Liver (tissue), 9 donors: ENCODE measurements around the gene SGSH. TPM values are rescaled to one million over a fixed set of nuclear protein-coding genes. Genes with fewer than 3 reads are reported as not detected.

Experiments used
- DNase-seq: peaks from one replicate; pipeline ENCODE4 v3.0.0-alpha.2; 2017; ENCODE audit warnings: low spot score
- H3K27ac ChIP-seq, 2 donors: one replicate each; pipeline ENCODE4 v1.7.0; 2013; ENCODE audit warnings: inconsistent platforms in 2 of 2, low read length in 2 of 2, control low read depth in 1 of 2, low read depth in 1 of 2, mild to moderate bottlenecking in 1 of 2
- H3K27me3 ChIP-seq, 4 donors: one replicate each; pipeline versions ENCODE4 v1.6.1 to v1.7.0; 2013; ENCODE audit warnings: low read length in 3 of 4, inconsistent platforms in 1 of 4, mild to moderate bottlenecking in 1 of 4, moderate library complexity in 1 of 4; ENCODE audit not compliant: control insufficient read depth in 4 of 4, insufficient read depth in 4 of 4
- H3K36me3 ChIP-seq, 4 donors: one replicate each; pipeline versions ENCODE4 v1.6.1 to v1.7.0; 2013; ENCODE audit warnings: low read length in 3 of 4, mild to moderate bottlenecking in 3 of 4, low read depth in 1 of 4, moderate library complexity in 1 of 4; ENCODE audit not compliant: control insufficient read depth in 4 of 4, insufficient read depth in 3 of 4
- H3K4me1 ChIP-seq, 4 donors: one replicate each; pipeline versions ENCODE4 v1.6.1 to v1.7.0; 2013; ENCODE audit warnings: low read length in 3 of 4, mild to moderate bottlenecking in 3 of 4, moderate library complexity in 1 of 4; ENCODE audit not compliant: control insufficient read depth in 4 of 4, insufficient read depth in 4 of 4
- H3K4me3 ChIP-seq, 3 donors: one replicate each; pipeline versions ENCODE4 v1.6.1 to v1.7.0; 2013; ENCODE audit warnings: low read length in 3 of 3, control low read depth in 1 of 3, low read depth in 1 of 3, mild to moderate bottlenecking in 1 of 3
- H3K9ac ChIP-seq, 2 donors: one replicate each; pipeline ENCODE4 v1.7.0; 2013; ENCODE audit warnings: low read length in 2 of 2, mild to moderate bottlenecking in 2 of 2, moderate library complexity in 2 of 2, control low read depth in 1 of 2, low read depth in 1 of 2
- H3K9me3 ChIP-seq, 4 donors: one replicate each; pipeline versions ENCODE4 v1.6.1 to v1.7.0; 2013; ENCODE audit warnings: low read length in 3 of 4; ENCODE audit not compliant: control insufficient read depth in 4 of 4
- ATF3 ChIP-seq: IDR thresholded peaks from 2 replicates; pipeline ENCODE4 v1.6.1; 2016; ENCODE audit warnings: antibody characterized with exemption
- CTCF ChIP-seq: fragments of 150-350 bp; IDR thresholded peaks from 2 replicates; pipeline ENCODE4 v1.5.1; 2017; ENCODE audit warnings: improper control_type of control experiment, low read depth, low read length; ENCODE audit not compliant: missing input control
- EGR1 ChIP-seq, 2 donors: IDR thresholded peaks; 2 replicates each; pipeline ENCODE4 v1.6.1; 2016 to 2018; ENCODE audit warnings: antibody characterized with exemption in 2 of 2, low read depth in 2 of 2
- FOXA1 ChIP-seq: IDR thresholded peaks from 2 replicates; pipeline ENCODE4 v1.6.1; 2016; ENCODE audit warnings: antibody characterized with exemption
- FOXA2 ChIP-seq: IDR thresholded peaks from 2 replicates; pipeline ENCODE4 v1.6.1; 2016; ENCODE audit warnings: antibody characterized with exemption
- GABPA ChIP-seq, 2 donors: IDR thresholded peaks in 1 of 2; conservative IDR thresholded peaks in 1 of 2; 2 replicates each; pipeline ENCODE4 v1.6.1; 2016; ENCODE audit warnings: antibody characterized with exemption in 2 of 2, mild to moderate bottlenecking in 1 of 2, moderate library complexity in 1 of 2
- HNF4A ChIP-seq, 2 donors: conservative IDR thresholded peaks; 2 replicates each; pipeline ENCODE4 v1.6.1; 2016; ENCODE audit warnings: antibody characterized with exemption in 2 of 2, mild to moderate bottlenecking in 2 of 2
- HNF4G ChIP-seq: IDR thresholded peaks from 2 replicates; pipeline ENCODE4 v1.6.1; 2016; ENCODE audit warnings: antibody characterized with exemption
- MAX ChIP-seq: IDR thresholded peaks from 2 replicates; pipeline ENCODE4 v1.6.1; 2016; ENCODE audit warnings: antibody characterized with exemption
- NR2F2 ChIP-seq: IDR thresholded peaks from 2 replicates; pipeline ENCODE4 v1.6.1; 2016; ENCODE audit warnings: antibody characterized with exemption
- RAD21 ChIP-seq, 2 donors: IDR thresholded peaks; 2 replicates each; pipeline ENCODE4 v1.6.1; 2016; ENCODE audit warnings: antibody characterized with exemption in 2 of 2, mild to moderate bottlenecking in 2 of 2
- REST ChIP-seq: IDR thresholded peaks from 2 replicates; pipeline ENCODE4 v1.6.1; 2016; ENCODE audit warnings: antibody characterized with exemption, mild to moderate bottlenecking
- RXRA ChIP-seq, 2 donors: IDR thresholded peaks; 2 replicates each; pipeline ENCODE4 v1.6.1; 2017 to 2018; ENCODE audit warnings: antibody characterized with exemption in 2 of 2, mild to moderate bottlenecking in 1 of 2
- SP1 ChIP-seq: IDR thresholded peaks from 2 replicates; pipeline ENCODE4 v1.6.1; 2018; ENCODE audit warnings: antibody characterized with exemption, mild to moderate bottlenecking
- TAF1 ChIP-seq: conservative IDR thresholded peaks from 2 replicates; pipeline ENCODE4 v1.6.1; 2016; ENCODE audit warnings: antibody characterized with exemption, mild to moderate bottlenecking
- YY1 ChIP-seq: IDR thresholded peaks from 2 replicates; pipeline ENCODE4 v1.6.1; 2016; ENCODE audit warnings: antibody characterized with exemption, mild to moderate bottlenecking
- ZBTB33 ChIP-seq: IDR thresholded peaks from 2 replicates; pipeline ENCODE4 v1.6.1; 2016; ENCODE audit warnings: antibody characterized with exemption
- WGBS: extraction: QIAGEN DNeasy Blood & Tissue Kit; methylation state at CpG from one replicate; pipeline ENCODE4 v1.1.7; 2013; 5-methylcytosine and 5-hydroxymethylcytosine counted together
- polyA plus RNA-seq, 2 donors: library from polyadenylated mRNA; stranded (reverse) in 1 of 2; unstranded in 1 of 2; fragments of 200-250 nt in 1 of 2; fragments of >200 nt in 1 of 2; fragmentation: Nextera tagmentation in 1 of 2; extraction: Ambion mirVana in 1 of 2; gene quantifications; one replicate each; pipeline versions ENCODE4 v1.2.1 to v1.2.3, GENCODE V29; 2013 to 2015
- total RNA-seq, 2 donors: library from RNA; depleted of rRNA; stranded (reverse); fragments of >200 nt; gene quantifications; one replicate each; pipeline ENCODE4 v1.2.3, GENCODE V29; 2014
- donor health status: healthy.
- donor health status: healthy.
- donor health status: healthy.
- donor health status: healthy.
- donor health status: healthy.

SGSH gene
- total and polyA plus RNA-seq, 4 donors, result 5.8 to 19.8 (median 12.9) TPM

- H3K9me3 ChIP-seq, result peaks cover 0 to 7% (median 2%) of the 10 kb centered on the region in 4 donors
- peaks cover 0 to 8% (median 6%) of the 10 kb centered on the region in 4 donors for H3K36me3 ChIP-seq
- H3K27me3 ChIP-seq, result no peaks in the 10 kb centered on the region
- WGBS, result 95% methylated on average over 14 of the region's 14 CpGs
- no peak overlapping the region for H3K27ac ChIP-seq
- no peak overlapping the region for H3K9ac ChIP-seq
- H3K4me1 ChIP-seq, result no peaks in the 10 kb centered on the region
- no peak for DNase-seq
- no peak for TF ChIP-seq HNF4A (conservative IDR thresholded peaks at IDR 0.05)
- no peak for TF ChIP-seq REST
- no peak for TF ChIP-seq TAF1
- no peak for TF ChIP-seq ATF3
- TF ChIP-seq CTCF, result no peak
- TF ChIP-seq FOXA1, result no peak
- no peak for TF ChIP-seq NR2F2
- no peak for TF ChIP-seq RXRA (IDR thresholded peaks at IDR 0.05)
- no peak for TF ChIP-seq YY1
- no peak for TF ChIP-seq MAX
- TF ChIP-seq HNF4G, result no peak
- no peak for TF ChIP-seq EGR1 (IDR thresholded peaks at IDR 0.05; ENCODE audit: low read depth in 2 of 2)
- no peak for TF ChIP-seq GABPA (IDR thresholded peaks at IDR 0.05 in 1 of 2, conservative IDR thresholded peaks at IDR 0.05 in 1 of 2)
- no peak for TF ChIP-seq SP1
- no peak for TF ChIP-seq FOXA2
- TF ChIP-seq RAD21 (IDR thresholded peaks at IDR 0.05), result no peak
- no peak for TF ChIP-seq ZBTB33
- no peak overlapping the region for H3K4me3 ChIP-seq
These were observed 8.3 kb upstream of the SGSH start for GRCh38 chr17:80228477-80228876.

- H3K4me3 ChIP-seq, result no peak overlapping the region
- H3K36me3 ChIP-seq, result peaks cover 0 to 4% (median 3%) of the 10 kb centered on the region in 4 donors
- no peaks in the 10 kb centered on the region for H3K27me3 ChIP-seq
- H3K9me3 ChIP-seq, result peaks cover 0 to 4% (median 2%) of the 10 kb centered on the region in 4 donors
- no peak for DNase-seq
- 97% methylated on average over 11 of the region's 11 CpGs for WGBS
- TF ChIP-seq EGR1 (IDR thresholded peaks at IDR 0.05; ENCODE audit: low read depth in 2 of 2), result no peak
- TF ChIP-seq YY1, result no peak
- no peak for TF ChIP-seq FOXA2
- no peak for TF ChIP-seq GABPA (IDR thresholded peaks at IDR 0.05 in 1 of 2, conservative IDR thresholded peaks at IDR 0.05 in 1 of 2)
- no peak for TF ChIP-seq HNF4G
- TF ChIP-seq ATF3, result no peak
- TF ChIP-seq ZBTB33, result no peak
- no peak for TF ChIP-seq RXRA (IDR thresholded peaks at IDR 0.05)
- no peak for TF ChIP-seq SP1
- no peak for TF ChIP-seq RAD21 (IDR thresholded peaks at IDR 0.05)
- no peak for TF ChIP-seq HNF4A (conservative IDR thresholded peaks at IDR 0.05)
- no peak for TF ChIP-seq CTCF
- no peaks in the 10 kb centered on the region for H3K4me1 ChIP-seq
- H3K27ac ChIP-seq, result no peak overlapping the region
- no peak overlapping the region for H3K9ac ChIP-seq
These were observed 7.5 kb upstream of the SGSH start for GRCh38 chr17:80227666-80228065.
